Measurements from ENCODE around the gene POLN. TPM values are rescaled to one million over a fixed set of nuclear protein-coding genes. Genes with fewer than 3 reads are reported as not detected.

The POLN gene
- polyA plus RNA-seq, 3 donors = 0.08 to 0.33 (median 0.28) TPM

GRCh38 chr4:2272026-2272827, 30.3 kb upstream of the POLN start:
- WGBS (ENCODE audit: insufficient coverage) = 91% methylated on average over 13 of the region's 25 CpGs
- intact Hi-C loops (cut with micrococcal nuclease) = no loop called here
- Histone ChIP-seq H3K4me2 (replicated peaks; ENCODE audit: extremely low read depth, low read length, poor library complexity, severe bottlenecking) (no peak overlapping the region), H3K27me3 (ENCODE audit: control insufficient read depth in 2 of 2, insufficient read depth in 2 of 2, low read length in 2 of 2) (no peaks in the 10 kb centered on the region), H3K4me3 (replicated peaks in 1 of 3; ENCODE audit: low read depth in 2 of 3, low read length in 3 of 3) (no peak overlapping the region), H3K36me3 (replicated peaks in 1 of 2; ENCODE audit: control insufficient read depth in 1 of 2, insufficient read depth in 2 of 2, low read length in 2 of 2) (no peaks in the 10 kb centered on the region), H3K27ac (ENCODE audit: low read depth in 1 of 2, low read length in 2 of 2) (no peak overlapping the region), H3K9me3 (replicated peaks in 1 of 2; ENCODE audit: control insufficient read depth in 1 of 2, insufficient read depth in 1 of 2, low read length in 2 of 2) (no peaks in the 10 kb centered on the region), H3K4me1 (ENCODE audit: control insufficient read depth in 1 of 2, insufficient read depth in 2 of 2, low read length in 2 of 2) (no peaks in the 10 kb centered on the region), H2AFZ (ENCODE audit: insufficient read depth, low read depth, low read length, poor library complexity, severe bottlenecking) (no peak overlapping the region), H3K9ac (ENCODE audit: insufficient read depth, low read length, poor library complexity, severe bottlenecking) (no peak overlapping the region), H3K79me2 (ENCODE audit: insufficient read depth, low read length) (no peaks in the 10 kb centered on the region), H4K20me1 (ENCODE audit: insufficient read depth, low read length) (no peaks in the 10 kb centered on the region)
- Mint-ChIP-seq H3K27me3 (ENCODE audit: low read depth in 3 of 3) (peaks cover 0 to 1% (median 0%) of the 10 kb centered on the region in 3 donors), H3K36me3 (no peaks in the 10 kb centered on the region), H3K9me3 (no peaks in the 10 kb centered on the region), H3K4me3 (no peak overlapping the region), H3K27ac (no peak overlapping the region), H3K4me1 (no peaks in the 10 kb centered on the region)
- no peak for TF ChIP-seq CTCF (IDR thresholded peaks at IDR 0.05)
- no peak for DNase-seq

- Histone ChIP-seq H3K36me3 (replicated peaks in 1 of 2; ENCODE audit: control insufficient read depth in 1 of 2, insufficient read depth in 2 of 2, low read length in 2 of 2) (no peaks in the 10 kb centered on the region), H3K27me3 (ENCODE audit: control insufficient read depth in 2 of 2, insufficient read depth in 2 of 2, low read length in 2 of 2) (no peaks in the 10 kb centered on the region), H3K4me3 (replicated peaks in 1 of 3; ENCODE audit: low read depth in 2 of 3, low read length in 3 of 3) (no peak overlapping the region), H3K9me3 (replicated peaks in 1 of 2; ENCODE audit: control insufficient read depth in 1 of 2, insufficient read depth in 1 of 2, low read length in 2 of 2) (no peaks in the 10 kb centered on the region), H4K20me1 (ENCODE audit: insufficient read depth, low read length) (no peaks in the 10 kb centered on the region), H3K9ac (ENCODE audit: insufficient read depth, low read length, poor library complexity, severe bottlenecking) (no peak overlapping the region), H3K4me1 (ENCODE audit: control insufficient read depth in 1 of 2, insufficient read depth in 2 of 2, low read length in 2 of 2) (no peaks in the 10 kb centered on the region), H3K79me2 (ENCODE audit: insufficient read depth, low read length) (no peaks in the 10 kb centered on the region), H3K27ac (ENCODE audit: low read depth in 1 of 2, low read length in 2 of 2) (no peak overlapping the region), H3K4me2 (replicated peaks; ENCODE audit: extremely low read depth, low read length, poor library complexity, severe bottlenecking) (no peak overlapping the region), H2AFZ (ENCODE audit: insufficient read depth, low read depth, low read length, poor library complexity, severe bottlenecking) (no peak overlapping the region)
- Mint-ChIP-seq H3K36me3 (no peaks in the 10 kb centered on the region), H3K9me3 (no peaks in the 10 kb centered on the region), H3K4me1 (no peaks in the 10 kb centered on the region), H3K27me3 (ENCODE audit: low read depth in 3 of 3) (peaks cover 0 to 1% (median 0%) of the 10 kb centered on the region in 3 donors), H3K4me3 (no peak overlapping the region), H3K27ac (no peak overlapping the region)
- 95% methylated on average over 22 of the region's 27 CpGs for WGBS (ENCODE audit: insufficient coverage)
- DNase-seq = no peak
- TF ChIP-seq CTCF (IDR thresholded peaks at IDR 0.05) = no peak
- intact Hi-C loops (cut with micrococcal nuclease) = no loop called here
These were observed 29.5 kb upstream of the POLN start for GRCh38 chr4:2271279-2272025.

All from CD14-positive monocyte (primary cell).